Measurements from ENCODE around the gene TBP. TPM values are rescaled to one million over a fixed set of nuclear protein-coding genes. Genes with fewer than 3 reads are reported as not detected.
A peak's percentile ranks its signal among the peaks of the same experiment; 100 is the strongest.

Gene TBP
- total RNA-seq, 1 donor from 2014 or later = 15.5 TPM

- TF ChIP-seq, protein P1, sequence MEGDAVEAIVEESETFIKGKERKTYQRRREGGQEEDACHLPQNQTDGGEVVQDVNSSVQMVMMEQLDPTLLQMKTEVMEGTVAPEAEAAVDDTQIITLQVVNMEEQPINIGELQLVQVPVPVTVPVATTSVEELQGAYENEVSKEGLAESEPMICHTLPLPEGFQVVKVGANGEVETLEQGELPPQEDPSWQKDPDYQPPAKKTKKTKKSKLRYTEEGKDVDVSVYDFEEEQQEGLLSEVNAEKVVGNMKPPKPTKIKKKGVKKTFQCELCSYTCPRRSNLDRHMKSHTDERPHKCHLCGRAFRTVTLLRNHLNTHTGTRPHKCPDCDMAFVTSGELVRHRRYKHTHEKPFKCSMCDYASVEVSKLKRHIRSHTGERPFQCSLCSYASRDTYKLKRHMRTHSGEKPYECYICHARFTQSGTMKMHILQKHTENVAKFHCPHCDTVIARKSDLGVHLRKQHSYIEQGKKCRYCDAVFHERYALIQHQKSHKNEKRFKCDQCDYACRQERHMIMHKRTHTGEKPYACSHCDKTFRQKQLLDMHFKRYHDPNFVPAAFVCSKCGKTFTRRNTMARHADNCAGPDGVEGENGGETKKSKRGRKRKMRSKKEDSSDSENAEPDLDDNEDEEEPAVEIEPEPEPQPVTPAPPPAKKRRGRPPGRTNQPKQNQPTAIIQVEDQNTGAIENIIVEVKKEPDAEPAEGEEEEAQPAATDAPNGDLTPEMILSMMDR (conservative IDR thresholded peaks at IDR 0.05; ENCODE audit: low read depth, low read length) = no peak
- DNase-seq (ENCODE audit: low read depth) = no peak
- H3K4me3 ChIP-seq (ENCODE audit: low read depth, low read length) = no peak overlapping the region
Observed at GRCh38 chr6:170510631-170511030, 43.5 kb upstream of the TBP start.

GRCh38 chr6:170512249-170512648 lies 41.9 kb upstream of the TBP start:
- DNase-seq (ENCODE audit: low read depth) = no peak
- H3K4me3 ChIP-seq (ENCODE audit: low read depth, low read length) = no peak overlapping the region
- TF ChIP-seq, protein P1 (conservative IDR thresholded peaks at IDR 0.05; ENCODE audit: low read depth, low read length) = no peak

- DNase-seq (ENCODE audit: low read depth) = no peak
- H3K4me3 ChIP-seq (ENCODE audit: low read depth, low read length) = no peak overlapping the region
- TF ChIP-seq, protein P1 (conservative IDR thresholded peaks at IDR 0.05; ENCODE audit: low read depth, low read length) = no peak
Observed at GRCh38 chr6:170514908-170515307, 39.3 kb upstream of the TBP start.

DNA sequence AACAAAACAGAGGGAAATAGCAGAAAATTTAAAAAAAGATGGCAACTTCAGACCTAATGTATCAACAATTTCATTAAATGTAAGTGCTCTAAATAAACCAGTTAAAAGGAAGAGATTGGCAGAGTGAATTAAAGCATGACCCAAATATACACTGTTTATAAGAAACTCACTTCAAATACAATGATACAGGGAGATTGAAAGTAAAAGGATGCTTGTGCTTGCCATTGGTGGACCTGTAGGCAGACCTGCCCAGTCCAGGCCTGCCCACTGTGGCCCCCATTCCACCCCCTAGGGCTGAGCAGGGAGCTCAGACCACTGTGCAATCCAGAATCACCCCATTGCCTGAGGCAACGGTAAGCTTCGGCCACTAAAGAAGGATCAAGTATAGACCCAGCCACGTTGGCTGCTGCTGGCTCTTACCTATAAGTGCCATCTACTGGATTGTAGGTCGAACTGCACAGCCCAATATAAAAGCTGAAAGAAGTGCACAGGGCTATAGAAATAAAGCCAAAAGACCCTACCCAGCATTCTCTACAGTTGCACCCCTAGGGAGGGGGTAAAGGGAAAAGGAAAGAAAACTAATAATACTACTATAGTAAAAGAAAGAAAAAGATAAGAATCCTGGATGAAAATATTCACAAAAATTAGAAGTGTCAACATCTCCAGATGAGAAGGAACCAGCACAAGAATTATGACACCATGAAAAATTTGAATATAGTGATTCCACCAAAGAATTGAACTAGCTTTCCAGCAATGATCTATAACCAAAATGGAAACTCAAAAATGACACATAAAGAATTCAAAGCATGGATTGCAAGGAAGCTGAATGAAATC lies 37.2 kb upstream of the TBP start:
- TF ChIP-seq, protein P1 (conservative IDR thresholded peaks at IDR 0.05; ENCODE audit: low read depth, low read length) = peak; percentile 91
- H3K4me3 ChIP-seq (ENCODE audit: low read depth, low read length) = peak overlapping the region; percentile 8
- DNase-seq (ENCODE audit: low read depth) = no peak

DNA sequence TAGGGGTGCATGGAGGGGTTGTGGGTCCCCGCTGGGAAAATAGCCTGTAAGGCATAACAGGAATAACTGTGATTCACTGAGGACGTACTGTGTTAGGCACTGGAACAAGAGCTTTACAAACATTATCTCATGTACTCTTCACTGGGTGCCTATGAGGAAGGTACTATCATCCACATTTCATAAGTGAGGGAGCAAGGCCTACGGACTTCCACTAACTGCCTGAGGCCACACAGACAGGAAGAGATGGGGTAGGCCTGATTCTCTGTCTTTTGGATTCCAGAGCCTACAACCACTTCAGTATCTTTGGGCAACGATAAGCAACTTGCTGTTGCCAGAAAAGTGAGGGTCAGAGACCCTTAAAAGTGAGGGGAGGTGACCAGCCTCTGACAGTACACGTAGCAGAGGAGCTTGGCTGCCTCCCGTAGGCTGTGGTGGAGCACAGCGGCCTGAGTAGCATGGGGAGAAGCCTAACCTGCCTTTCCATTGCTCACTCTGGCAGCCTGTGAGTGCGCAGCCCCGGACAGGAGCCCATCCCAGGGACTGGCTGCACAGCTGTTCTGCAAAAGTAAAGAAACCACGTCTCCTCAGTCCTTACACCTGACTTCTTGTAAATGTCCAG lies 31.5 kb upstream of the TBP start:
- no peak for DNase-seq (ENCODE audit: low read depth)
- H3K4me3 ChIP-seq (ENCODE audit: low read depth, low read length) = no peak overlapping the region
- TF ChIP-seq, protein P1 (conservative IDR thresholded peaks at IDR 0.05; ENCODE audit: low read depth, low read length) = peak; percentile 53

DNA sequence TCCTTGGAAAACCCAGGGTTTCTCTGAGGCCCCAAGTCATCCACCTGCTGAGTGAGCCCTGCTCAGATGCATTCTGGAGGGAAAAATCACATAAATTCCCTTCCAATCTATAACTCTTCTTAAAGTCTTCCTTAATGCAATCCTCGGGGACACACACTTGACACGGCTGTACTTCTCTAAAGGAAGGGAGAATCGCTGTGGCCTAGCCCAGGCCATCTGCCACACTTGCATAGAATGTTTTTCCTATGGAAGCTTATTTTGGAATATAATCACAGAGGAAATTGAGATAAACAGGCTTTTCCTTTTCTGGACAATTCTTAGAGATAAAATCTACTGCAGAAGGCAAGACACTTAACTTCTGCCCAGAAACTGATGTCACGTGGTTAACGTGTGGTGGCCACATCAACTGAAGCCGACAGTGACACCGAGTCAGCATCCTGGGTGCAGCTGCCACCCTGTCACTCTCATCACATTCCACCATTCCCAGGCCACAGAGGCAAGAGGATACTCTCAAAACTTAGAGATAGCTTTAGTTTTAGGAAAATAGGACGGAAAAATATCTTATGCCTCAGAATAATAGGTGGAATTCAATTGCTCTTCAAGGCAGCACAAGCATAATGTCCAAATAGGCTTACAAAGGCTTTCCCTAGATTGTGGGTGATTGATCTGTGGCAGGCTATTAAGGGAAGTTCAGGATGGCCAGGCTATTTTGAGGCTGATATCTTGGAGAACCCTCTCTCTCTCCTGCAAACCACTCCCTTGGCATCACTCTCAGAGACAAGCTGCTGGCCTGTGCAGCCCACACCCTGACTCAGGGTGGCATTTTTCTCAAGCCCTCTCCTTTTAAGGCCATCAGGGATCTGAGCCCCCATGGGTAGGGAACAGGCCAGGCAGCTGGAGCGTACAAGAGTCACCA lies 30.7 kb upstream of the TBP start:
- DNase-seq (ENCODE audit: low read depth) = no peak
- H3K4me3 ChIP-seq (ENCODE audit: low read depth, low read length) = no peak overlapping the region
- TF ChIP-seq, protein P1 (conservative IDR thresholded peaks at IDR 0.05; ENCODE audit: low read depth, low read length) = no peak
